Measurements from ENCODE around the gene ROBO1.

Gene ROBO1

DNA sequence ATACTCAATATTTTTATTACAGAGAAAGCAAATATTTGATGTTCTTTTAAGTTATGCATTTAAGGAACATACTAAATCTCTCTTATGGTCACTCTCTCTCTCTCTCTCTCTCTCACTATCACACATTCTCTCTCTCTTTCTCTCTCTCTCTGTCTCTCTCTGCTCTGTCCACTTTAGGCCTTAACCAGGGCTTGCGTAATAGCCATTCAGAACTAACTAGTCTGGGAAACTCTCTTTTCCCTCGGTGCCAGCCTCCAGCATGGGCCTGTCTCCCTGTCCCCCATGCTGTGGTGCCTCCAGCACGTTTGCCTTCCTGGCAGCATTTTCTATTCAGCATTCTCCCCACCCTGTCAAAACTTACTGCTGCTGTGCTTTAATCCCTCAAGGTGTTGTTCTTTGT, 389.7 kb downstream of the ROBO1 start:
- no peak overlapping the region for H3K4me3 ChIP-seq (ENCODE audit: low read depth, low read length)
- no peak for TF ChIP-seq CTCF (IDR thresholded peaks at IDR 0.05; ENCODE audit: low read depth, low read length)

GRCh38 chr3:79369306-79369705, 398.5 kb downstream of the ROBO1 start:
- H3K4me3 ChIP-seq (ENCODE audit: low read depth, low read length): no peak overlapping the region

GRCh38 chr3:79368403-79368802, 399.4 kb downstream of the ROBO1 start:
- H3K4me3 ChIP-seq (ENCODE audit: low read depth, low read length): no peak overlapping the region
- TF ChIP-seq CTCF (IDR thresholded peaks at IDR 0.05; ENCODE audit: low read depth, low read length): no peak

More at GRCh38 chr3:79369306-79369705, 398.5 kb downstream of the ROBO1 start:
- no peak for TF ChIP-seq CTCF (IDR thresholded peaks at IDR 0.05; ENCODE audit: low read depth, low read length)

- no peak overlapping the region for H3K4me3 ChIP-seq (ENCODE audit: low read depth, low read length)
- no peak for TF ChIP-seq CTCF (IDR thresholded peaks at IDR 0.05; ENCODE audit: low read depth, low read length)
These were observed 400.0 kb downstream of the ROBO1 start for GRCh38 chr3:79367803-79368202.

DNA sequence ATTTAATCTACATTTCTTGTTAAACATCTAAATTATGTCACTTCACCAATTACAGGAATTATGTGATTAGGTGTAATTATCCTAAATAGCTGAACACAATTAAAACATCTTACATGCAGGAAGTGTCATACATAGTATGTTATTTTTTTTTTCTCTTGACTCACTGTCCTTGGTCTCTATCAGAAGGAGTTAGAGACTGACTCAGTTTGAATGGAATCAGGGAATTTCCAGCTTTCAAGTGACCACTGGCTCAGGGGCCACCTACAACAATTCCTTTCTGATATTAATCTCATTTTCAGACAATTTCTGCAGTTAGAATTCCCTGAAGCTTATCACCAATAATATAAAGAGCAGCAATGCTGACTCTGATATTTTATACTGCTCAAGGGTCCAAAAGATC, 400.7 kb downstream of the ROBO1 start:
- H3K4me3 ChIP-seq (ENCODE audit: low read depth, low read length): no peak overlapping the region
- no peak for TF ChIP-seq CTCF (IDR thresholded peaks at IDR 0.05; ENCODE audit: low read depth, low read length)

DNA sequence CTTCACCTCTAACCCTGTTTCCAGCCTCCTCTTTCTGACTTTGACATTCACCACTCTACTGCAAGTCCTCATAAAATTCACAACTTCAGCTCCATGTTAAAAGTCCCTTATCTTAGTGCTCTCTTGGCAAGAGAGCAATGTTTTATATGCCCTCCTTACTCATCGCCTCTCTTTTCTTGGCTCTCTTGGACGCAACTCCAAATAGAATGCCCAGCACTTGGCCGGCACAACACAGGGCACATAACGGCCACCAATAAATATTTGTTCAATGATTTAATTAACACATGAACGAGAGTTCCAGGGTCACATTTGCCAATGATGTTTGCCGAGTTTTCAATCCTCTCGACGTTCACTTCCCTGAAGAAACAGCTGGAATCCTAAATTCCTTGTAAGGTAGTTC, 401.4 kb downstream of the ROBO1 start:
- no peak overlapping the region for H3K4me3 ChIP-seq (ENCODE audit: low read depth, low read length)
- no peak for TF ChIP-seq CTCF (IDR thresholded peaks at IDR 0.05; ENCODE audit: low read depth, low read length)

- H3K4me3 ChIP-seq (ENCODE audit: low read depth, low read length): no peak overlapping the region
- TF ChIP-seq CTCF (IDR thresholded peaks at IDR 0.05; ENCODE audit: low read depth, low read length): no peak
These were observed 403.0 kb downstream of the ROBO1 start for GRCh38 chr3:79364784-79365183.
